ENCODE data around the gene HSPB6.

DNA sequence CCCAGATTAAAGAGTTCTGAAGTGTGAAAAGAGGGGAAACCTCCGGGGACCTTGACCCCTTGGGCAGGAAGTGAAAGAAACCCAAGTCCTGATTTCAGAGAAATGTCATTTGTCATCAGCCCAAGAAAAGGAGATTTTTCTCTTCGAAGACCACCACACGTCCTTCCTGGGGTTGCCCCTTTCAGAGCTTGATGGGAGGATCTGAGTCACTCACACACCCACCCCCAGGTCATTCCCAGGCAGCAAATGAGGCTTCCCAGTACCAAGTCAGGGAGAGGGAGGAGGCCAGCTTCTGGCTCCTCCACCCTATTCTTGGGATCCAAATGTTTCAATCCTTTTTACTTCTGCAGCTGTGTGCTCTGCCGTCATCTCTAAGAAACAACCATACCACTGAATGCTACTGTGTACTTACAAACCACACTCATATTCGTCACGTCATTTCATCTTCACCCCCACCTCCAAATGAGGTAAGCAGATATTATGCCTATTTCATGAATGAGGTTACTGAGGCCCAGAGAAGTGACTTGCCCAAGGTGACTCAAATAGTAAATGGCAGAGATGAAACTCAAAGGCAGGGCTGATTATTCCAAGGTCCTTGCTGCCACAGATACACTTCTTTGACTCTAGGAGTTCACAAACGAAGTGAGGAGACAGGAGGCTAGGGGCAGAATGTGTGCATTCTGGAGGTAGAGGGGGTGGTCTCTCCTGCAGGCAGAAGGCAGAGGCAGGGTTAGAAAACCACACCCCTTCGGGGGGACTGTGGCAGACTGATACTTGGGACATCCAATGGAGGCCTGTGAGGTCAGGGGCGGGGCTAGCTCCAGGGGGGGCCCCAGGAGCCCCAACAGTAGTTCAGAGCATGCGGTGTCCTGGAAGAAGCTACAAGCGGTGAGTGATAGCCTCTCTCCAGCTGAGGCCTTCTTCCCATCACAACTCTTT, 44.0 kb downstream of the HSPB6 start:
- no peak for TF ChIP-seq ZNF274 (IDR thresholded peaks at IDR 0.05; ENCODE audit: low read depth, low read length)
- TF ChIP-seq SUZ12 (IDR thresholded peaks at IDR 0.05; ENCODE audit: extremely low read depth, insufficient read depth, insufficient read length) = no peak
- TF ChIP-seq YY1 (IDR thresholded peaks at IDR 0.05; ENCODE audit: insufficient read depth, insufficient read length) = no peak
